HEK293T (cell line): ENCODE measurements around the gene RCAN2.

Source experiments
- FOXM1 ChIP-seq: fragments of 450-650 bp; IDR thresholded peaks from 2 replicates; pipeline ENCODE4 v1.6.1; 2017; ENCODE audit warnings: mild to moderate bottlenecking, borderline replicate concordance
- SP1 ChIP-seq: fragments of 450-650 bp; IDR thresholded peaks from 2 replicates; pipeline ENCODE4 v1.6.1; 2017

DNA sequence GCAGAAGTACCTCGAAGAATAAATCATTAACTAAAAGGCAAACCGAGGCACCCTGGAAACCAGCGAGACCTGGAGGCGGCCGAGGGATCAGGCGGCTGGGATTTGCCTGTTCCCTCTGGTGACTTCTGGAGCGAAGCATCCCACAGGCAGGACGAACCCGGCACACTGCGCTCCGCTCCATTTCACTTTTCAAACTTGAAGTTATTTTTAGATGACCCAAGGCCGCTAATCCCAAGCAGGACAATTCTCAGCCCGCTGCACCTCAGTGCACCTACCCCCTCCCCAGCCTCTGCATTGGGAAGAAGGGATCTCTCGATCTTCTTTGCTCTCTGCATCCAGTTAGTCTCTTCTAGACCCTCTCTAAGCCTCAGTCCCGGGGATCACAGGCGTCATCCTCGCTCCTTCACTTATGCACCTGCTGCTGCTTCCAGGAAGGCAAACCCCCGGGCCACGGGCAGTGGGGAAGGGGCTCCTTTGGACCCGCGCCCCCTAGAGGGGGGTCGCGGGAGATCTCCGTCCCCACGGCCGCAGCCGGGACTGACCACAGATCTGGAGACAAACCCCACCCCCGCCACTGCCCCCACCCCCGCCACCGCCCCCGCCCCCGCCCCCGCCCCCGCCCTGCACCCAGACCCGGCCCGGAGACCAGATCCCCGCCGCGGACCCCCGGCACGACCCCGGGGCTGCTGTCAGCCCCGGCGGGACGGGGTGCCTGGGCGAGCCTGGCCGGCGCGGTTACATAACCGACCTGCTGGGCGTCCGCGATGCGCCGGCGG is 636 bp downstream of the RCAN2 start:
- no peak for TF ChIP-seq FOXM1
- TF ChIP-seq SP1 = no peak
